B cell (primary cell): Measurements from ENCODE around the gene FERMT3. TPM values are rescaled to one million over a fixed set of nuclear protein-coding genes. Genes with fewer than 3 reads are reported as not detected.
A peak's percentile ranks its signal among the peaks of the same experiment; 100 is the strongest.

Experiments used
- ATAC-seq: fragments of 200-7000 bp; cut with Tn5 transposase; one replicate; pipeline ENCODE4 v1.10.0; 2021; ENCODE audit warnings: low read depth, mild to moderate bottlenecking, moderate number of reproducible peaks, moderate library complexity
- CTCF ChIA-PET: fragments of 350-600 bp; sonication (Branson Sonifier 250); formaldehyde crosslinking; loops from one replicate; lab custom pipeline; 2021; ENCODE audit warnings: antibody characterized with exemption, inconsistent platforms; lab: Charles Lee
- POLR2A ChIA-PET: fragments of 350-600 bp; sonication (Branson Sonifier 250); formaldehyde crosslinking; loops from one replicate; lab custom pipeline; 2021; ENCODE audit warnings: antibody characterized with exemption; lab: Charles Lee
- DNase-seq: peaks from one replicate; pipeline ENCODE4 v3.0.0; 2013
- H2AFZ ChIP-seq: 2 replicates; pipeline ENCODE4 v1.6.1; 2012; ENCODE audit warnings: mild to moderate bottlenecking, low read depth, low read length; ENCODE audit not compliant: insufficient read depth, poor library complexity, severe bottlenecking
- H3K27ac ChIP-seq, 2 donors: 1 replicate in 1 of 2; 2 replicates in 1 of 2; pipeline ENCODE4 v1.5.1; 2012 to 2013; ENCODE audit warnings: low read length in 2 of 2, mild to moderate bottlenecking in 2 of 2, moderate library complexity in 1 of 2
- H3K27me3 ChIP-seq, 4 experiments: fragments of 200-600 bp in 1 of 4; sonication (generic) in 1 of 4; replicated peaks in 1 of 4; 1 replicate in 2 of 4; 2 replicates in 2 of 4; pipeline versions ENCODE4 v1.6.1 to v1.7.0; 2013 to 2016; ENCODE audit warnings: low read length in 3 of 4, mild to moderate bottlenecking in 2 of 4, mixed read lengths in 1 of 4, moderate library complexity in 1 of 4; ENCODE audit not compliant: insufficient read depth in 4 of 4, control insufficient read depth in 3 of 4; ENCODE audit errors: control extremely low read depth in 1 of 4
- H3K36me3 ChIP-seq, 2 experiments: replicated peaks in 1 of 2; 1 replicate in 1 of 2; 2 replicates in 1 of 2; pipeline versions ENCODE4 v1.6.1 to v1.7.1; 2013; ENCODE audit warnings: low read length in 1 of 2; ENCODE audit not compliant: insufficient read depth in 2 of 2, control insufficient read depth in 1 of 2; ENCODE audit errors: control extremely low read depth in 1 of 2, extremely low read depth in 1 of 2
- H3K4me1 ChIP-seq, 2 donors: fragments of 200-600 bp in 1 of 2; sonication (generic) in 1 of 2; 1 replicate in 1 of 2; 2 replicates in 1 of 2; pipeline versions ENCODE4 v1.5.1 to v1.6.1; 2013 to 2017; ENCODE audit warnings: low read length in 2 of 2; ENCODE audit not compliant: control insufficient read depth in 2 of 2, insufficient read depth in 2 of 2
- H3K4me2 ChIP-seq: replicated peaks from 2 replicates; pipeline ENCODE3; 2012; ENCODE audit warnings: mild to moderate bottlenecking, low read depth, low read length; ENCODE audit not compliant: poor library complexity, severe bottlenecking
- H3K4me3 ChIP-seq, 5 experiments: fragments of 200-600 bp in 1 of 5; sonication (generic) in 1 of 5; 1 replicate in 3 of 5; 2 replicates in 2 of 5; pipeline versions ENCODE4 v1.5.1 to v1.7.0; 2011 to 2016; ENCODE audit warnings: low read length in 4 of 5, mild to moderate bottlenecking in 4 of 5, low read depth in 2 of 5, control low read depth in 1 of 5, moderate library complexity in 1 of 5; ENCODE audit not compliant: insufficient read depth in 1 of 5; ENCODE audit errors: control extremely low read depth in 1 of 5, extremely low read depth in 1 of 5
- H3K79me2 ChIP-seq: fragments of 200-600 bp; sonication (generic); one replicate; pipeline ENCODE4 v1.6.0; 2016; ENCODE audit warnings: low read length; ENCODE audit not compliant: control insufficient read depth, insufficient read depth
- H3K9ac ChIP-seq: fragments of 200-600 bp; sonication (generic); 2 replicates; pipeline ENCODE4 v1.6.1; 2017; ENCODE audit warnings: mild to moderate bottlenecking, low read length, moderate library complexity
- H3K9me3 ChIP-seq, 3 donors: one replicate each; pipeline versions ENCODE4 v1.6.1 to v1.7.1; 2013; ENCODE audit warnings: low read length in 2 of 3; ENCODE audit not compliant: control insufficient read depth in 2 of 3, insufficient read depth in 1 of 3; ENCODE audit errors: control extremely low read depth in 1 of 3
- H4K20me1 ChIP-seq: 2 replicates; pipeline ENCODE4 v1.6.0; 2012; ENCODE audit warnings: mild to moderate bottlenecking, low read length; ENCODE audit not compliant: insufficient read depth, control insufficient read depth, poor library complexity, severe bottlenecking
- H3K27ac Mint-ChIP-seq: one replicate; pipeline ENCODE4 v1.8.0; 2021; ENCODE audit warnings: mixed read lengths
- H3K27me3 Mint-ChIP-seq: one replicate; pipeline ENCODE4 v1.8.0; 2021; ENCODE audit warnings: mixed read lengths
- H3K4me1 Mint-ChIP-seq: one replicate; pipeline ENCODE4 v1.8.0; 2021; ENCODE audit warnings: mixed read lengths
- H3K4me3 Mint-ChIP-seq: one replicate; pipeline ENCODE4 v1.8.0; 2021; ENCODE audit warnings: mixed read lengths
- H3K9me3 Mint-ChIP-seq: one replicate; pipeline ENCODE4 v1.8.0; 2022; ENCODE audit warnings: mixed read lengths; ENCODE audit not compliant: insufficient read depth
- CTCF ChIP-seq: fragments of 200-600 bp; IDR thresholded peaks from one replicate; pipeline ENCODE4 v1.8.0; 2022; ENCODE audit warnings: antibody characterized with exemption, mild to moderate bottlenecking
- EZH2 ChIP-seq: IDR thresholded peaks from 2 replicates; pipeline ENCODE4 v1.6.1; 2012; ENCODE audit warnings: borderline replicate concordance, low read depth, mild to moderate bottlenecking, moderate library complexity, low read length; ENCODE audit not compliant: insufficient read depth, poor library complexity, severe bottlenecking
- WGBS: methylation state at CpG from one replicate; pipeline ENCODE4 v1.1.5; 2013; ENCODE audit warnings: missing lambda C conversion rate; ENCODE audit not compliant: insufficient coverage; 5-methylcytosine and 5-hydroxymethylcytosine counted together
- intact Hi-C: fragments of 100-400 bp; cut with micrococcal nuclease; formaldehyde crosslinking; loops from one replicate; pipeline ENCODE4 v1.10.0; 2022
- polyA plus RNA-seq: library from polyadenylated mRNA; depleted of rRNA; stranded (reverse); fragments of >200 nt; gene quantifications from 2 replicates; pipeline ENCODE4 v1.2.3, GENCODE V29; 2012
- total RNA-seq, 2 donors: library from RNA; stranded (reverse); fragments of 120-200 nt in 1 of 2; gene quantifications; 1 replicate in 1 of 2; 2 replicates in 1 of 2; pipeline versions ENCODE4 v1.2.3 to v1.2.4, GENCODE V29; 2013 to 2022

FERMT3 gene
- total and polyA plus RNA-seq, 2 donors (not counting 1 experiment from before 2014, with no cell fraction given), result 96.2 to 170 TPM

- Histone ChIP-seq H3K4me3 (peak overlapping the region; percentile 32 to 97 (median 92)), H4K20me1 (peaks cover 1% of the 10 kb centered on the region), H3K4me1 (peaks cover 30 to 47% of the 10 kb centered on the region in 2 donors), H3K9me3 (no peaks in the 10 kb centered on the region), H3K36me3 (peaks cover 0 to 17% of the 10 kb centered on the region in 2 experiments), H3K27ac (peak overlapping the region; percentile 82 to 86), H3K27me3 (no peaks in the 10 kb centered on the region), H2AFZ (peak overlapping the region; percentile 86), H3K9ac (peak overlapping the region; percentile 85), H3K79me2 (peaks cover 23% of the 10 kb centered on the region), H3K4me2 (peak overlapping the region; percentile 98)
- intact Hi-C loops, result loop anchor here (1.0 kb wide), 7 partner anchors 8 to 43 kb away; partner anchors contain the start of genes PLCB3, PPP1R14B and VEGFB
- ATAC-seq (peak; percentile 19), DNase-seq (peak; percentile 77)
- peak overlapping the region; percentile 91 for H3K4me3 Mint-ChIP-seq
- no peak for TF ChIP-seq EZH2
- TF ChIP-seq CTCF, result no peak
- no peaks in the 10 kb centered on the region for H3K27me3 Mint-ChIP-seq
- POLR2A ChIA-PET, result interaction anchor here (0.5 to 6.3 kb wide), 15 partner anchors 8 to 1107 kb away, joined by 3 to 78 read pairs (median 3); partner anchors contain the start of genes ESRRA, FERMT3, FKBP2 and PPP1R14B
- CTCF ChIA-PET, result interaction anchor here (0.7 to 5.2 kb wide), 12 partner anchors 10 to 129 kb away, joined by 3 to 70 read pairs (median 4); partner anchors contain the start of genes FERMT3, FKBP2 and PLCB3
- peak overlapping the region; percentile 93 for H3K27ac Mint-ChIP-seq
- under 1% methylated on average over 26 of the region's 26 CpGs for WGBS
- peaks cover 47% of the 10 kb centered on the region for H3K4me1 Mint-ChIP-seq
- no peaks in the 10 kb centered on the region for H3K9me3 Mint-ChIP-seq
Observed at GRCh38 chr11:64226507-64227051, 20.1 kb downstream of the FERMT3 start.
